Measurements from ENCODE around the gene RTRAF.

GRCh38 chr14:51957950-51958349 lies 31.4 kb upstream of the RTRAF start:
- TF ChIP-seq CTCF (IDR thresholded peaks at IDR 0.05) (no peak), POLR2A (IDR thresholded peaks at IDR 0.05) (no peak)

Measured in right lobe of liver (tissue), 4 donors.